ENCODE measurements around the gene PYHIN1. TPM values are rescaled to one million over a fixed set of nuclear protein-coding genes. Genes with fewer than 3 reads are reported as not detected.

Gene PYHIN1
- total and polyA plus RNA-seq, 2 of the 4 experiments (the other 2 are of a cell fraction): not detected

DNA sequence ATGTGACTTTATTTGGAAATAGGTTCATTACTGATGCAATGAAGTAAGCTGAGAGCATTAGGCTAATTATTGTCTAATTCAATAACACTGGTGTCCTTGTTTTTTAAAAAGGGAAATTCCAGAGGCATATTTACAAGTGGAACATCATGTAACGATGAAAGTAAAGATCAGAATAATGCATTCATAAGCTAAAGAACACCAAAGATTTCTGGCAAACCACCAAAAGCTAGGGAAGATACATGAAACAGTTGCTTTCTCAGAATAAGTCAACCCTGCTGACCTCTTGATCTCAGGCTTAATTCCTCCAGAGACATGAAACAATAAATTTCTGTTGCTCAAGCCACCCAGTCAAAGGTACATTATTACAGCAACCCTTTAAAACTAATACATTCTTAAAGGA lies 58.1 kb downstream of the PYHIN1 start:
- Histone ChIP-seq H2BK120ac (ENCODE audit: low read depth, low read length) (no peak overlapping the region), H4K91ac (ENCODE audit: insufficient read depth, low read depth, low read length) (no peak overlapping the region), H2AK5ac (ENCODE audit: low read depth, low read length) (no peak overlapping the region), H3K27ac (ENCODE audit: insufficient read depth, low read length) (no peak overlapping the region), H2BK5ac (ENCODE audit: low read depth, low read length, poor library complexity, severe bottlenecking) (no peak overlapping the region), H3K4me3 (ENCODE audit: insufficient read depth, low read depth, low read length) (no peak overlapping the region), H2AFZ (replicated peaks; ENCODE audit: low read length, poor library complexity) (no peak overlapping the region), H2BK20ac (ENCODE audit: low read depth, low read length) (no peak overlapping the region), H2AK9ac (replicated peaks; ENCODE audit: low read depth, low read length, poor library complexity) (no peak overlapping the region), H3K36me3 (ENCODE audit: control insufficient read depth, insufficient read depth, low read length) (no peaks in the 10 kb centered on the region), H3K14ac (replicated peaks; ENCODE audit: low read depth, low read length) (no peak overlapping the region), H3K79me1 (ENCODE audit: low read depth in 1 of 2, low read length in 2 of 2) (no peaks in the 10 kb centered on the region), H3K18ac (ENCODE audit: low read depth, low read length) (no peak overlapping the region), H3K27me3 (ENCODE audit: control insufficient read depth, insufficient read depth, low read length) (no peaks in the 10 kb centered on the region), H3K4me2 (ENCODE audit: low read depth, low read length) (no peak overlapping the region), H3K4me1 (ENCODE audit: control insufficient read depth, insufficient read depth, low read length) (no peaks in the 10 kb centered on the region), H3K9me1 (ENCODE audit: insufficient read depth, low read length) (no peaks in the 10 kb centered on the region), H3K56ac (ENCODE audit: extremely low read depth, insufficient read depth, low read length) (no peak overlapping the region), H3K4ac (ENCODE audit: low read depth, low read length) (no peak overlapping the region), H3K9me3 (ENCODE audit: control insufficient read depth, insufficient read depth, low read length) (no peaks in the 10 kb centered on the region), H3K9ac (ENCODE audit: low read depth, low read length) (no peak overlapping the region), H4K5ac (ENCODE audit: low read depth, low read length) (no peak overlapping the region), H3K23ac (ENCODE audit: low read depth, low read length) (no peak overlapping the region), H4K8ac (ENCODE audit: low read depth in 2 of 2, low read length in 2 of 2) (no peak overlapping the region), H4K20me1 (ENCODE audit: insufficient read depth, low read length) (no peaks in the 10 kb centered on the region), H2BK15ac (ENCODE audit: low read depth, low read length) (no peak overlapping the region)
- no peak for DNase-seq
- intact Hi-C loops (cut with micrococcal nuclease) (no loop called here), in situ Hi-C loops (cut with MboI; ENCODE audit: low sequenced_read_pairs) (no loop called here), dilution Hi-C loops (cut with HindIII; ENCODE audit: low sequenced_read_pairs, unreplicated experiment) (no loop called here)
- WGBS, 2 experiments (ENCODE audit: extremely low coverage in 2 of 2, insufficient read length in 1 of 2): no CpG with 5 or more reads among the region's 1 CpG
- TF ChIP-seq CEBPB (IDR thresholded peaks at IDR 0.05; ENCODE audit: low read depth, low read length) (no peak), USF2 (IDR thresholded peaks at IDR 0.05; ENCODE audit: low read depth, low read length) (no peak)
- BruUV-seq (replicated peaks): no TSS peak
- CTCF ChIA-PET: interaction anchor here (0.7 to 1.0 kb wide), 2 partner anchors 21 to 580 kb away, joined by 3 to 8 read pairs; partner anchors contain the start of gene IFI16
- no peak for ATAC-seq (ENCODE audit: low read depth)
- POLR2A ChIA-PET (ENCODE audit: unreplicated experiment): no interaction called here
